CD4-positive, alpha-beta T cell treated with Interleukin-6 for 4 hours (primary cell): ENCODE measurements around the gene OR6B1.
"Not testable (repeated sequence)": the region's sequence is repeated elsewhere in the genome, so short reads cannot be mapped to it uniquely, and the experiment has no call there.

Experiments
- DNase-seq: peaks from one replicate; pipeline ENCODE4 v3.0.0-alpha.2; 2020; ENCODE audit warnings: mixed read lengths

Gene OR6B1

GRCh38 chr7:144048648-144049047 is 48.5 kb downstream of the OR6B1 start, which contains the start of gene OR2A5:
OR2A5 (plus strand) TSS chr7:144048948; CDS start chr7:144050402, 1,454 bp downstream.
- DNase-seq: no peak

- DNase-seq: no peak
These were observed 49.4 kb downstream of the OR6B1 start for GRCh38 chr7:144049491-144049890.

GRCh38 chr7:144050093-144050492 is 50.0 kb downstream of the OR6B1 start:
- no peak for DNase-seq

- DNase-seq: not testable (repeated sequence)
These were observed 50.8 kb downstream of the OR6B1 start for GRCh38 chr7:144050884-144051283.

DNA sequence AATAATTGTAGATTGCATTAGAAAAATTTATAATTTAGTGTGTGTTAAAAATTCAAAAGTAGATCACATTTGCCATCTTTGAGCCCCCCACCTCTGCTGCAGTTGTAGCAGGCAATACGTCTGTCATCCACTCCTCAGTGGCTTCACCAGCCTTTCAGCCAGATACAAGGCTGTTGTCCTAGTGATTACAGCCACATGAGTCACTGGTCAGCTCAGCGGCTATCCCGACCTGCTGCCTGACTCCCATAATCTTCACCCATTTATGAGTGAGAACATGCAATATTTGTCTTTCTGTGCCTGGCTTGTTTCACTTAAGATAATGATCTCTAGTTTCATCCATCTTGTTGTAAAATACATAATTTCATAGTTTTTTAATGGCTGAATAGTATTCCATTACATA is 57.8 kb downstream of the OR6B1 start:
- DNase-seq: no peak
